ENCODE results near the gene CTU2. TPM values are rescaled to one million over a fixed set of nuclear protein-coding genes. Genes with fewer than 3 reads are reported as not detected.

Gene CTU2
- total and polyA plus RNA-seq, 7 donors: 6.1 to 16.3 (median 10.5) TPM

GRCh38 chr16:88719933-88720296, 13.6 kb downstream of the CTU2 start:
- H3K9me3 ChIP-seq: no peaks in the 10 kb centered on the region
- 96% methylated on average over 19 of the region's 19 CpGs for WGBS, 2 donors
- no peak for TF ChIP-seq POLR2AphosphoS5 (IDR thresholded peaks at IDR 0.05)
- no peak for TF ChIP-seq EP300 (IDR thresholded peaks at IDR 0.05)
- no peak for TF ChIP-seq POLR2A (IDR thresholded peaks at IDR 0.05)
- TF ChIP-seq CTCF (IDR thresholded peaks at IDR 0.05): no peak
- no peaks in the 10 kb centered on the region for H3K27me3 ChIP-seq
- intact Hi-C loops (cut with DNase I): no loop called here
- H3K27ac ChIP-seq: peak overlapping the region in 3 of 4 donors; percentile 67 to 77 (median 76)
- no peak for DNase-seq
- peaks cover 75 to 100% (median 94%) of the 10 kb centered on the region in 4 donors for H3K36me3 ChIP-seq
- peaks cover 0 to 17% (median 10%) of the 10 kb centered on the region in 4 donors for H3K4me1 ChIP-seq
- no peak overlapping the region for H3K4me3 ChIP-seq

DNA sequence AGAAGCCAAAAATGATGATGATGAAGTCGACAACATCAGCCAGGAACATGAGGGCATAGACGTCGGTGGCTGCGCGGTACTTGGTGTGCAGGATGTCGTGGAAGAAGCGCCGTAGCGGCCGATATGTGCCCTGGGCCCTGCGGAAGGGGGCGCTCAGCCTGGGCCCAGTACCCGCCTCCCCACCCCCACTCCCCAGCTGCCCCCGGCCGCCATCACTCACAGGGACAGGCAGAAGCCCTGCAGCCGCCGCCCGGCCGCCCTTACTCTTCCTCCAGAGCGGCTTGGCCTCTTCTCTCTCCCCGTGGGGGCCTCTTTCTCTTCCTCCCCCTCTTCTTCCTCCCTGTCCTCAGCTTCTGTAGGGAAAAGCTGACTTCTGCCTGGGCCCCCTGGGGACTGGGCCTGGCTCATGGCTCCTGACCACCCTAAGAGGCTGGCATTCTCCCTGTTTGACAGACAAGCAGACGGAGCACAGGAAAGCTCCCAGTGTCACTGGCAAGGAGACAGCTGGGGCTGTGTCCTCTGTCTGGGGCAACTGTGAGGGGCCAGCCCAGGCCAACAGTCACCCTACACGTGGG, 14.2 kb downstream of the CTU2 start:
- no peaks in the 10 kb centered on the region for H3K9me3 ChIP-seq
- peaks cover 75 to 100% (median 94%) of the 10 kb centered on the region in 4 donors for H3K36me3 ChIP-seq
- WGBS, 2 donors: 93 to 94% methylated on average over 23 of the region's 23 CpGs
- H3K27me3 ChIP-seq: no peaks in the 10 kb centered on the region
- intact Hi-C loops (cut with DNase I): no loop called here
- H3K4me1 ChIP-seq: peaks cover 0 to 17% (median 10%) of the 10 kb centered on the region in 4 donors
- H3K4me3 ChIP-seq: no peak overlapping the region
- peak overlapping the region in 3 of 4 donors; percentile 67 to 77 (median 76) for H3K27ac ChIP-seq
- DNase-seq: no peak
- TF ChIP-seq EP300 (IDR thresholded peaks at IDR 0.05) (no peak), POLR2AphosphoS5 (IDR thresholded peaks at IDR 0.05) (no peak)

DNA sequence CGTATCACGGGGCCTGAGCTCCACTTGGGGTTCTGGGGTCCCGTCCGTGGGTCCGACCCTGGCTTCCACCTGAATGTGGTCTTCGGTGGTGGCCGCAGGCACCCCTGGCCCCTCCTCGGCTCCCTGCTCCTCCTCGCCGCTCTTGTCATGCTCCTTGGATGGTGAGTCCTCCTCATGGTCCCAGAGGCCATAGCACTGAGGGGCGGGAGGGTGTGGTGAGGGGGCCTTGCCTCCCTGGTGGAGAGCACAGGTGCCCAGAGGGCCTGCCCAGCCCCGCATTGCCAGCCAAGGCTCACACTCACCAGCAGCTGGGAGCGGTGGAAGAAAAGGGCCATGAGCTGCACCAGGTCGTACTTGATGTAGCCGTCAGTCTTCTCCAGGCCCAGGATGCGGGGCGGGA, 14.9 kb downstream of the CTU2 start:
- Histone ChIP-seq H3K4me3 (no peak overlapping the region), H3K9me3 (no peaks in the 10 kb centered on the region), H3K27me3 (no peaks in the 10 kb centered on the region), H3K27ac (peak overlapping the region in 1 of 4 donors; percentile 77), H3K36me3 (peaks cover 75 to 100% (median 94%) of the 10 kb centered on the region in 4 donors), H3K4me1 (peaks cover 0 to 17% (median 10%) of the 10 kb centered on the region in 4 donors)
- intact Hi-C loops (cut with DNase I): no loop called here
- DNase-seq: no peak
- WGBS, 2 donors: 96% methylated on average over 17 of the region's 17 CpGs
- TF ChIP-seq POLR2A (IDR thresholded peaks at IDR 0.05) (no peak), POLR2AphosphoS5 (IDR thresholded peaks at IDR 0.05) (no peak), EP300 (IDR thresholded peaks at IDR 0.05) (no peak), CTCF (IDR thresholded peaks at IDR 0.05) (no peak)

DNA sequence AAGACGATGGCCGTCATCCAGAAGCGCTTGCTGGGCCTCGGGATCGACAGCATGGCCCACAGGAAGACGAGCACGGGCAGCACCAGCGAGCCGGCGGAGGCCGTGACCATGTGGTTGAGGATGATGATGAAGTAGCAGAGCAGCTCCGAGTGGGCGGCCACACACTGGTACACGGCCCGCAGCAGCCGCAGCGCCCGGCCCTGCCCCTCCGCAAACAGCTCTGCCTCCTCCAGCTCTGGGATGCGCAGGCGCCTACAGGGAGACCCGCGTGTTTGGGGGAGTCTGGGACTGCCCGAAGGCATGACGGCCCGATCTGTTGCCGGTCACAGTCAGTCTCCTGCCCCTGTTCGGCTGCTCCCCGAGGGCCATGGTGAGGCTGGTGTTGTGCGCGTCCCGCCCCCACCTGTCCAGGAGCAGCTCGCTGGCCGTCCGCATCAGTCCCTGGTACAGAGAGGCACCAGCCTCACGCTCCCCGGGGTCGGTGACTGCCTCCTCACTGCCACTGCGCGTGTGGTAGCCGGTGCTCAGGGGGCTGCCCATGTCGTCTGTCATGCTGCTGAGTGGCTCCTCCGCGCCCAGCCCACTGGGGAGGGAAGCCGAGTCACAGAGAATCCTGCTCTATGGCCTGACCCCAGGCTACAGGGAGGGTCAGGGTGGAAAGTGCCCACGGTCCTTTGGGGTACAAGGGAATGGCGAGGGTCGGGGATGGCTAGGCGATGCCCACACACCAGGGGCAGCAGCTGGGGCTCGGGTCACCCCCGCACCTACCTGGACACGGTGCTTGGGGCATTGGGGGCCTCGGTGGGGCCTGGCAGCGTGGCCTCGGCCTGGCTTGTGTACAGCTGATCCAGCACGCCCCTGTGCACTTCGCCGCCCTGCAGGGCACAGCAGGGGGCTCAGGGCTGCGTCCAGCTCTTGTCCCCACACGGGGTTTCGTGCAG, 15.8 kb downstream of the CTU2 start:
- no peak overlapping the region for H3K27ac ChIP-seq
- no peak for DNase-seq
- no peaks in the 10 kb centered on the region for H3K9me3 ChIP-seq
- TF ChIP-seq POLR2A (IDR thresholded peaks at IDR 0.05) (no peak), CTCF (IDR thresholded peaks at IDR 0.05) (no peak), EP300 (IDR thresholded peaks at IDR 0.05) (no peak), POLR2AphosphoS5 (IDR thresholded peaks at IDR 0.05) (no peak)
- no peak overlapping the region for H3K4me3 ChIP-seq
- peaks cover 0 to 17% (median 10%) of the 10 kb centered on the region in 4 donors for H3K4me1 ChIP-seq
- WGBS, 2 donors: 96% methylated on average over 61 of the region's 61 CpGs
- peaks cover 75 to 100% (median 94%) of the 10 kb centered on the region in 4 donors for H3K36me3 ChIP-seq
- H3K27me3 ChIP-seq: no peaks in the 10 kb centered on the region
- intact Hi-C loops (cut with DNase I): no loop called here
